HepG2 (cell line): Measurements from ENCODE around the gene SMIM20. TPM values are rescaled to one million over a fixed set of nuclear protein-coding genes. Genes with fewer than 3 reads are reported as not detected.

Source experiments
- BRD4 ChIP-seq: sonication (generic); formaldehyde crosslinking; IDR thresholded peaks from 2 replicates; pipeline ENCODE4 v1.4.0; 2020; ENCODE audit warnings: missing genetic modification reagents
- CBX5 ChIP-seq: sonication (generic); formaldehyde crosslinking; IDR thresholded peaks from 2 replicates; pipeline ENCODE4 v1.4.0; 2020; ENCODE audit warnings: missing genetic modification reagents, borderline replicate concordance
- ELF3 ChIP-seq: IDR thresholded peaks from 2 replicates; pipeline ENCODE4 v1.6.1; 2016; ENCODE audit warnings: missing genetic modification reagents, missing compliant biosample characterization
- HNRNPK ChIP-seq: fragments of 200-400 bp; formaldehyde crosslinking; IDR thresholded peaks from 2 replicates; pipeline ENCODE4 v1.6.1; 2018; ENCODE audit warnings: low read length, low read depth, moderate library complexity, mild to moderate bottlenecking; ENCODE audit not compliant: poor library complexity, severe bottlenecking
- POLR2A ChIP-seq, 2 experiments: IDR thresholded peaks; 2 replicates each; pipeline ENCODE4 v1.6.1; 2011; ENCODE audit warnings: low read depth in 2 of 2, low read length in 2 of 2, mild to moderate bottlenecking in 1 of 2, moderate library complexity in 1 of 2; ENCODE audit not compliant: insufficient read depth in 1 of 2
- SAP130 ChIP-seq: IDR thresholded peaks from 2 replicates; pipeline ENCODE4 v1.6.1; 2016; ENCODE audit warnings: low read depth
- SP2 ChIP-seq: sonication (generic); formaldehyde crosslinking; IDR thresholded peaks from 2 replicates; pipeline ENCODE4 v1.5.1; 2020; ENCODE audit warnings: mild to moderate bottlenecking, missing genetic modification reagents
- THAP7 ChIP-seq: sonication (generic); formaldehyde crosslinking; IDR thresholded peaks from 2 replicates; pipeline ENCODE4 v1.8.1; 2023; ENCODE audit warnings: mild to moderate bottlenecking, missing genetic modification reagents
- THAP9 ChIP-seq: sonication (generic); formaldehyde crosslinking; IDR thresholded peaks from 2 replicates; pipeline ENCODE4; 2020; ENCODE audit warnings: missing genetic modification reagents, mild to moderate bottlenecking, borderline replicate concordance
- WIZ ChIP-seq: sonication (generic); formaldehyde crosslinking; IDR thresholded peaks from 2 replicates; pipeline ENCODE4 v1.5.1; 2020; ENCODE audit warnings: mild to moderate bottlenecking, missing genetic modification reagents
- ZBTB2 ChIP-seq: sonication (generic); formaldehyde crosslinking; IDR thresholded peaks from 2 replicates; pipeline ENCODE4 v1.8.0; 2022; ENCODE audit warnings: low read depth, missing genetic modification reagents
- ZBTB38 ChIP-seq: sonication (generic); formaldehyde crosslinking; IDR thresholded peaks from 2 replicates; pipeline ENCODE4 v1.5.1; 2020; ENCODE audit warnings: mild to moderate bottlenecking, missing genetic modification reagents
- ZNF274 ChIP-seq: sonication (generic); formaldehyde crosslinking; IDR thresholded peaks from 2 replicates; pipeline ENCODE4 v1.5.1; 2020; ENCODE audit warnings: mild to moderate bottlenecking, missing genetic modification reagents
- ZNF407 ChIP-seq: sonication (generic); formaldehyde crosslinking; IDR thresholded peaks from one replicate; pipeline ENCODE4 v1.5.1; 2020; ENCODE audit warnings: mild to moderate bottlenecking, missing genetic modification reagents; ENCODE audit errors: not compliant biosample characterization
- polyA plus RNA-seq, 8 experiments: library from polyadenylated mRNA; depleted of rRNA in 3 of 8; stranded (reverse) in 7 of 8; unstranded in 1 of 8; fragments of >200 nt; fragmentation: Illumina TruSeq in 4 of 8; extraction: Trizol in 4 of 8; gene quantifications; 2 replicates each; pipeline versions ENCODE4 v1.2.1 to v1.2.3, GENCODE V29; 2011 to 2016; ENCODE audit warnings: low read depth in 4 of 8, missing spikeins in 1 of 8, mixed read lengths in 1 of 8; ENCODE audit not compliant: insufficient read depth in 1 of 8
- total RNA-seq, 5 experiments: library from RNA; depleted of rRNA; stranded (reverse); fragments of >200 nt; fragmentation: Illumina TruSeq; extraction: Trizol; gene quantifications; 2 replicates each; pipeline ENCODE4 v1.2.3, GENCODE V29; 2016; ENCODE audit warnings: low read depth in 1 of 5

SMIM20 gene
- total and polyA plus RNA-seq, 2 of the 13 experiments (the other 11 are each of a cell fraction or from before 2014, with no cell fraction given): 26.3 to 30.2 TPM

- TF ChIP-seq ZNF407 (CRISPR knock-in tag) (no peak), ELF3 (CRISPR knock-in tag) (no peak), HNRNPK (no peak), THAP7 (CRISPR knock-in tag) (no peak), ZNF274 (CRISPR knock-in tag) (no peak), THAP9 (CRISPR knock-in tag) (no peak), WIZ (CRISPR knock-in tag) (no peak), ZBTB2 (CRISPR knock-in tag) (no peak), ZBTB38 (CRISPR knock-in tag) (no peak), SAP130 (CRISPR knock-in tag) (peak; percentile 69), CBX5 (no peak), BRD4 (CRISPR knock-in tag) (no peak), SP2 (no peak), POLR2A (IDR thresholded peaks at IDR 0.05; ENCODE audit: insufficient read depth in 1 of 2, low read depth in 2 of 2, low read length in 2 of 2) (no peak)
These were observed 5.7 kb downstream of the SMIM20 start (continued) for GRCh38 chr4:25919676-25920075.
